ENCODE data around the gene S100A8. TPM values are rescaled to one million over a fixed set of nuclear protein-coding genes. Genes with fewer than 3 reads are reported as not detected.
"Not testable (repeated sequence)": the region's sequence is repeated elsewhere in the genome, so short reads cannot be mapped to it uniquely, and the experiment has no call there.

The S100A8 gene
- total and polyA plus RNA-seq, 5 experiments from 2014 or later: 1.0 to 12.4 (median 11.6) TPM; not detected in 2

GRCh38 chr1:153428791-153429190, 37.9 kb upstream of the S100A8 start:
- Mint-ChIP-seq H3K27me3 (peaks cover 16 to 57% (median 26%) of the 10 kb centered on the region in 5 donors), H3K36me3 (no peaks in the 10 kb centered on the region), H3K4me3 (no peak overlapping the region), H3K27ac (peak overlapping the region in 1 of 10 donors; percentile 56), H3K9me3 (peaks cover 0 to 4% (median 0%) of the 10 kb centered on the region in 9 donors), H3K4me1 (no peaks in the 10 kb centered on the region)
- ATAC-seq (no peak), DNase-seq (no peak)
- POLR2A ChIA-PET: no interaction called here

DNA sequence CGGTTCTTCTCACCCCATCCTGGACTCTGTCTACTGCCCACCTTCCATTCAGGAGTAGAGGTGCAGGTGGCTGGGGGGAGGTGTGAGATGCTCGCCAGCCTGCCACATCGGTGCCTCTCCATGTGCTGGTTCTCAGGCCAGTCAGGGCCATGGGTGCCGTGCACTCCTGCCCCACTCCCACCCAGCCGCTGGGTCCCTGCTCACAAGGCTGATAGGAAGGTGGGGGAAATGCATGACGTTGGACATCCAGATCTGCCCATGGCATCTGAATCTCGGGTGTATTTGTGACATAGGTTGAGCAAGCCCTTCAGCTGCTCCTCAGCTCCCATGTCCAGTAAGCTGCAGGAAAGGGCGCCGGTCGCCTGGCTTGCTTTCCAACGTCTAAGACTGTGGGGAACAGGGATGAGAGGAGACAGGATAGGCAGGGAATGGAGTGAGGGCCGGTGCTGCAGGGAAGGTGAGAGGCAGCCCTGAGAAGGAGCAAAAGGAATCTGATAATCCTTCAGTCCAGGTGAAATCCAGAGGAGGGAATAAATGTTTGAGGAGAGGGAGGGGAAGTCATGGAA, 37.3 kb upstream of the S100A8 start:
- no peaks in the 10 kb centered on the region for H3K4me1 Mint-ChIP-seq
- H3K4me3 Mint-ChIP-seq: no peak overlapping the region
- H3K36me3 Mint-ChIP-seq: no peaks in the 10 kb centered on the region
- peaks cover 16 to 62% (median 28%) of the 10 kb centered on the region in 5 donors for H3K27me3 Mint-ChIP-seq
- H3K27ac Mint-ChIP-seq: no peak overlapping the region
- no peak for ATAC-seq
- DNase-seq: no peak
- POLR2A ChIA-PET: no interaction called here
- H3K9me3 Mint-ChIP-seq: peaks cover 0 to 4% (median 0%) of the 10 kb centered on the region in 9 donors

DNA sequence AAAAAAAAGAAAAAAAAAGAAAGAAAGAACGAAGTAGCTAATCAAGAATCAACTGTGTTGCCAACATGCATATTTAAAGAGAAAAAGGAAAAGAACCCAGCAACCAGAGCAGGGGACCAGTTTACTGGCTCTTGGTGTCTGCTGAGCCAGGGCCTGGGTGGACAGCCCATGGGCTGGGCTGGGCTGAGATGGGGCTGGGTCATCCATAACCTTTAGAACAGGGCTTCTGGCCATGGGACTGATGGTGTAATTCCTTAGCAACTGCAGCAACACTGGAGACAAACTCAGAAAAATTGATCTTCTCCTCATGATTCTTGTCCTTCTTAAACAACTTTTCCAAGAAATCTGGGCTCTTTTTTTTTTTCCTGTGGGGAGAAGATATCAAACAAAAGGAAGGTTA, 35.9 kb upstream of the S100A8 start:
- H3K4me1 Mint-ChIP-seq: no peaks in the 10 kb centered on the region
- POLR2A ChIA-PET: no interaction called here
- H3K27ac Mint-ChIP-seq: no peak overlapping the region
- ATAC-seq: no peak
- H3K27me3 Mint-ChIP-seq: peaks cover 16 to 62% (median 33%) of the 10 kb centered on the region in 5 donors
- no peak overlapping the region for H3K4me3 Mint-ChIP-seq
- no peaks in the 10 kb centered on the region for H3K36me3 Mint-ChIP-seq
- DNase-seq: no peak
- peaks cover 0 to 4% (median 0%) of the 10 kb centered on the region in 9 donors for H3K9me3 Mint-ChIP-seq

DNA sequence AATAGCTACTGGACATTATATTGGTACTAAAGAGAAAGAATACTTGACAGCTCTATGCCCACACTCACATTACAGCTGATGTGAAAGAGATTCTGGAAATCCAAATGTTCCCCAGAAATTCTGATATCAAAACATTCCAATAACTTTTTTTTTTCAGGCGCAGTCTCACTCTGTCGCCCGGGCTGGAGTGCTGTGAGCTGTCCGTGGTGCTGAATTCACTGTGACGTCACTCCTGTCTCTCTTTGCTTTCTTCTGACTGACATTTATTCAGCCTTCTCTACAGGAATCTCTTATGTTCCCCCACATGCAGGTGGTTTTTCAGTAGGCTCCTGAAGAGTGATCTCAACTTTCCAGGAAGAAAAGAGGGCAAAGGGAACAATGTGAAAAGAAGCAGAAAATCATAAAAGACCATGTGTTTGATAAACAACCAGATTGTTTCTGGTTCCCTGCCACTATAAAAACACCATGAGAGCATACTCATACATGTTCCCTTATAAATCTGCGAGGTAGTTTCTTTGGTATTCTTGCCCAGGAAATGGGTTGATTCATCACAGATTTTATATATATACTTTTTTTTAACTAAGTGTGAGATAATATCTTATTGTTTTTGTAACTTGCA, 31.7 kb upstream of the S100A8 start:
- H3K4me1 Mint-ChIP-seq: no peaks in the 10 kb centered on the region
- no peak overlapping the region for H3K4me3 Mint-ChIP-seq
- H3K36me3 Mint-ChIP-seq: no peaks in the 10 kb centered on the region
- POLR2A ChIA-PET: no interaction called here
- peaks cover 29 to 81% (median 48%) of the 10 kb centered on the region in 5 donors for H3K27me3 Mint-ChIP-seq
- no peak overlapping the region for H3K27ac Mint-ChIP-seq
- H3K9me3 Mint-ChIP-seq: peaks cover 0 to 4% (median 0%) of the 10 kb centered on the region in 9 donors
- DNase-seq (peak; percentile 38 to 68 (median 62)), ATAC-seq (peak; percentile 53 to 54)

DNA sequence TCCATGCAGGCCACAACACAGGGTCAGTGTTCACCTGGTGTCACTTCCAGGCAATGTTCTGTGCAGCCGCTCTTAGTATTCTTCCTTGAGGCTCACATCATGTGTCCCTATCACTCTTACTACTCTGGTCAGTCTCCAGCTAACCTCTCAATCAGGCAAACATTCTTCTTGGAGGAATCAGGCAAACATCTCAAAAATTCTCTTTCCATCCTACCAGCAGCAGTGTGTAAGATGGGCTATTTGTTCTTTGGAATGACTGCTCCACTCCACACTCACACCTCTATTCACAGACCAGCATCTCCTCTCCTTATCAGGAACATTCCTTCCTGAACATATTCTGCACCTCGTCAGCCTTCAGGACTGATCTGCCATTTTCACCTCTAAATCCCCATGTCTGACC, 29.4 kb upstream of the S100A8 start:
- no peak for ATAC-seq
- Mint-ChIP-seq H3K4me3 (no peak overlapping the region), H3K4me1 (no peaks in the 10 kb centered on the region), H3K9me3 (peaks cover 0 to 4% (median 0%) of the 10 kb centered on the region in 9 donors), H3K27me3 (peaks cover 25 to 61% (median 45%) of the 10 kb centered on the region in 5 donors), H3K36me3 (no peaks in the 10 kb centered on the region), H3K27ac (no peak overlapping the region)
- DNase-seq: no peak
- POLR2A ChIA-PET: no interaction called here

- H3K27ac Mint-ChIP-seq, H3K4me3 Mint-ChIP-seq, H3K4me1 Mint-ChIP-seq, POLR2A ChIA-PET, ATAC-seq, DNase-seq, H3K9me3 Mint-ChIP-seq, H3K36me3 Mint-ChIP-seq: not testable (repeated sequence)
- peaks cover 22 to 52% (median 38%) of the 10 kb centered on the region in 5 donors for H3K27me3 Mint-ChIP-seq
These were observed 28.5 kb upstream of the S100A8 start for GRCh38 chr1:153419436-153419793.

DNA sequence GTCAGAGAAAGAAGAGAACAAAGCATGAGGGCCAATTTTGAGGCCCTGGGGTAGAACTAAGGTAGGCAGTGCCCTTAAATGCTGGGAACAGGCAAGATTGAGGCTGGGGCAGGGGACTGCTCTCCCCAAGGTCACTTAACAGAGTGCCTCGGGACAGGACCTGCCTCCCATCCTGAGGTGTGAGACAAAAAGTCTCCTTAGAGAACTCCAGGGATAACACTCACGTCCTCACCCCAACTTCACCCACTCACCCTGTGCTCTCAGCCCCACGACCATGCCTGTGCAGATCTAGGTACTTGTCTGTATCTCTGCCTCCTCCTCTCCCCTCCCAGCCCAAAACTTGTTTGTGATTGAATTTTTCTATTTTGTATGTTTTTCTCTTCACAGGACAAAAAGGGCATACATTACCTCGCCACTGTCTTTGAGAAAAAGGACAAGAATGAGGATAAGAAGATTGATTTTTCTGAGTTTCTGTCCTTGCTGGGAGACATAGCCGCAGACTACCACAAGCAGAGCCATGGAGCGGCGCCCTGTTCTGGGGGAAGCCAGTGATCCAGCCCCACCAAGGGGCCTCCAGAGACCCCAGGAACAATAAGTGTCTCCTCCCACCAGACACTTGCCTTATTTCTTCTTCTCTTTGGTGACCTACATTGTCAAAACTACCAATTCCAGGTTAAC, 28.0 kb upstream of the S100A8 start:
- DNase-seq, H3K4me1 Mint-ChIP-seq, POLR2A ChIA-PET, H3K27ac Mint-ChIP-seq, H3K9me3 Mint-ChIP-seq, H3K4me3 Mint-ChIP-seq, ATAC-seq, H3K36me3 Mint-ChIP-seq: not testable (repeated sequence)
- H3K27me3 Mint-ChIP-seq: peaks cover 21 to 47% (median 36%) of the 10 kb centered on the region in 5 donors

DNA sequence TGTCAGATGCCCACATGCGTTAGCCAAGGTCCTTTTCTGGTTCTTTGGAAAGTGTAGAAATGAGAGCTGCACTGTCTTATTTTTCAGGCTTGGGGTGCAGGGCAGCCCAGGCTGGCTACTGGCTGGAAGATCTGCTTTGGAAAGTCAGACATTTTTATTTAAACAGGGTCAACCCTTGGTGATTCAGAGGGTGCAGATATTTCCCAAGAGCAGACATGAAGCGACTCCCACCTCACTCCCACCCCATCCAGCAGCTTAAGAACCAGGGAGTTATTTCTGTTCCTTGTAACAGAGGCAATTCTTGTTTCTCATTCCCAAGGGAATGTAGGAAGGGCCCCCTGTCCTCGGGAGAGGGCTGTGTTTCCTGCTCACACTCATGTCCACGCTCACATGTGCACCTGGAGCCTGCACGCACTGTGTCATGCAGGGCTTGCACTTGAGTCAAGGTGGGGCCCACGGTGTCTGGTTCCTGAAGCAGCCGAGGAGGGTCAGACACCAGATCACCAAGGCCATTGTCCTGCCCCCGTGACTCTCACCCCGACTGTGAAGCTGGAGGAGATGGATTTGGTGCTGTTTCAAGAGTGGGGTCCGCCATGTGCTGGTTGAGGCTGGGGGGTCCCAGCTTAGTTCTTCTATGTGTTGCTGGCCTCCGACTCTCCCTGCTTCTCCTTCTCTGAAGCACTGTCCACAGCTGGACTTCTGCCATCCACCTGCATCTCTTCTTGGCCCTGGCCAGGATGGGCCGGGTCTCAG, 26.4 kb upstream of the S100A8 start:
- Mint-ChIP-seq H3K4me1 (no peaks in the 10 kb centered on the region), H3K27ac (no peak overlapping the region), H3K4me3 (no peak overlapping the region), H3K27me3 (peaks cover 21 to 42% (median 34%) of the 10 kb centered on the region in 5 donors), H3K36me3 (no peaks in the 10 kb centered on the region), H3K9me3 (peaks cover 0 to 10% (median 3%) of the 10 kb centered on the region in 9 donors)
- POLR2A ChIA-PET: no interaction called here
- DNase-seq (no peak), ATAC-seq (no peak)

DNA sequence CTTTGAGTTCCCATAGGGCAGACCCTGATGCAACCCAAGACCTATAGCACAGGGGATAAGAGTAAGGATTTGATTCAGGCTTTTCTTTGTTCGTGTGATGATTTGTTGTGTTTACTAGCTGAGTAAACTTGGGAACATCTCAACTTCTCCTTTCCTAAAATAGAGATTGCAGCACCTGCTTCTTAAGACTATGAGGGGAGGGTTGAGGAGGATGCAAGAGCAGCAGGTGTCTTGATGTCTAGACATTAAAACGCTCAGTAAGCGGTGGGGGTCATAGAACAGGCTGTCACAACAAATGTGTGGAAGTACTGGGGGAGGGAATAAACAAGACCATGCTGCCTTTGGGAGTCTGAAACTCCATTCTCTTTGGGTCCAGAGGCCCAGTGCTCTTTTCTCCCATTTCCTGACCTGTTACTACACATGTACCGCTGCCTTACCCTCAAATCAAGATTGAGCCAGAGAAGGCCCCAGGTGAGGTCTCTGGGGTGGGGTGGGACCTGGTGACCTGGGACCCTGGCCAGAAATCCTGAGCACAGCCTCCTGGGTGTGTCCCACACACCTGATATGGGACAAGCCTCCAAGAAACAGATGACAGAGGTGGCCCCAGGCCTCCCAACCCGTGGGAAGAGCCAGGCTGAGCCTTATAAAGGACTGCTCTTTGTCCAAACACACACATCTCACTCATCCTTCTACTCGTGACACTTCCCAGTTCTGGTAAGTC, 25.1 kb upstream of the S100A8 start, which contains the start of gene S100A7A:
Gene S100A7A (plus strand): TSS at position 671 of the 721 bp plus-strand sequence. CDS start 1,563 bp downstream, outside the sequence.
- no peaks in the 10 kb centered on the region for H3K4me1 Mint-ChIP-seq
- peaks cover 0 to 3% (median 0%) of the 10 kb centered on the region in 3 donors for H3K36me3 Mint-ChIP-seq
- H3K4me3 Mint-ChIP-seq: no peak within 1 kb of the TSS
- POLR2A ChIA-PET: no interaction called here
- peaks cover 0 to 20% (median 6%) of the 10 kb centered on the region in 9 donors for H3K9me3 Mint-ChIP-seq
- ATAC-seq (no peak), DNase-seq (no peak)
- no peak within 1 kb of the TSS for H3K27ac Mint-ChIP-seq
- peaks cover 17 to 42% (median 36%) of the 10 kb centered on the region in 5 donors for H3K27me3 Mint-ChIP-seq

- H3K36me3 Mint-ChIP-seq, H3K27ac Mint-ChIP-seq, DNase-seq, H3K4me1 Mint-ChIP-seq, H3K4me3 Mint-ChIP-seq, ATAC-seq, POLR2A ChIA-PET: not testable (repeated sequence)
- Mint-ChIP-seq H3K27me3 (peaks cover 14 to 33% (median 27%) of the 10 kb centered on the region in 5 donors), H3K9me3 (peaks cover 0 to 32% (median 14%) of the 10 kb centered on the region in 9 donors)
These were observed 23.1 kb upstream of the S100A8 start for GRCh38 chr1:153413961-153414360.

- Mint-ChIP-seq H3K4me1 (peaks cover 10 to 22% (median 19%) of the 10 kb centered on the region in 4 donors), H3K4me3 (peak overlapping the region in 8 of 10 donors; percentile 16 to 49 (median 26)), H3K27me3 (peaks cover 12 to 38% (median 20%) of the 10 kb centered on the region in 5 donors), H3K27ac (peak overlapping the region in 4 of 10 donors; percentile 25 to 50 (median 30)), H3K9me3 (peaks cover 0 to 34% (median 14%) of the 10 kb centered on the region in 9 donors), H3K36me3 (peaks cover 3 to 19% (median 10%) of the 10 kb centered on the region in 3 donors)
- peak in 1 of 2 donors; percentile 48 for ATAC-seq
- DNase-seq: peak in 4 of 10 donors; percentile 6 to 42 (median 30)
- POLR2A ChIA-PET: not testable (repeated sequence)
These were observed 16.4 kb upstream of the S100A8 start for GRCh38 chr1:153407274-153407673.
